Ecto neural progenitor cell (in vitro differentiated cells): ENCODE data around the gene CRYBB3.

Experiments
- DNase-seq: peaks from one replicate; pipeline ENCODE4 v3.0.0-alpha.2; 2018; ENCODE audit warnings: low spot score

Gene CRYBB3

GRCh38 chr22:25199731-25200520, at the start of gene CRYBB3:
TSS of gene CRYBB3 (plus strand) at chr22:25199858. CDS start at chr22:25201397, 1,539 bp downstream.
- DNase-seq = no peak

DNA sequence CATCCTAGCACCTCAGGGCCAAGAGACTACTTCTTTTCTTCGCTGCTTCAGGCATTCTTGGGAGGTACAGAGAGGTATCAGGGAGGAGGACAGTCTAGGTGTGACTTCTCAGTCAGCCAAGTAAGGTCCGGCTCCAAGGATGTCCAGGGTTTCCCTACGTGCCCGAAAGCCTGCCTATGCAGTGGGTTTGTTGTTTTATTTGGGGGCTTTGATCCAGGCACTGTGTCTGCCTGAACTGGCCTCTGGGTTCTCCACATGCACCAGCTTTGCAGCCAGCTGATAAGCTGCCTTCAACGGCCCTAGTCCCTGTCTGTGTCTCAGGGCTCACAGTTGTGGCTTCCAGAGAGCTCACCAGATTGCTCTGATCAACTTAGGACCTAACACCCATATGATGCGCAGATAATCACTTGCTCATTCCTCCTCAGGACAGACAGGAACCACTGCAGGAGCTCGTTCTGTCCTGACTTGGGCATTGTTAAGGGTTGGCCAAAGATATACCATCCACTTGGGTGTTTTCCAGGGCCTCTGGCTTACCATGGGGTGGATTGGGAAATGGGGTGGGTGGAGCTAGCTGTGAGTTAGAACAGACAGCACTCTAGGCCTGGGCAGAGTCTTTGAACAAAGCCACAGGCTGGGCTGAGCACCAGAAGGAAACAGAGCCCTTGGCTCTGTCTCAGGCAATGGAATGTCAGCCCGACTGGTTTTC, 45.5 kb upstream of the CRYBB3 start:
- DNase-seq = no peak

DNA sequence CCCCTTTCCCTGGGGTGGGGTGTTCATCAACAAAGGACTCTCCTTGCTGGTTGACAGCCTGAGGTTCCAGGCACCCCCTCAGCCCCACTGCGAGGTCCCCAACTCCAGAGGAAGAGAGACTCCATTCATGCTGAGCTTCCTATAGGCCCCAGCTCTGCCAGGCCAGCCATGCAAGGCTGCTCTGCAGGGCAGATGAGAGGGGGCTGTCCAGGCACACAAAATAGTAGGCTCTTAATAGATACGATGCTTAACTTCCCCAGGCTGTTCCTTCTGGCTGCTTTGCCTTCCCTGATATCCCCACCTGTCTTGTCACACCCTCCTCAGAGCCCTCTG, 45.0 kb upstream of the CRYBB3 start:
- DNase-seq = no peak

- DNase-seq = no peak
These were observed 42.9 kb upstream of the CRYBB3 start for GRCh38 chr22:25156736-25157135.

DNA sequence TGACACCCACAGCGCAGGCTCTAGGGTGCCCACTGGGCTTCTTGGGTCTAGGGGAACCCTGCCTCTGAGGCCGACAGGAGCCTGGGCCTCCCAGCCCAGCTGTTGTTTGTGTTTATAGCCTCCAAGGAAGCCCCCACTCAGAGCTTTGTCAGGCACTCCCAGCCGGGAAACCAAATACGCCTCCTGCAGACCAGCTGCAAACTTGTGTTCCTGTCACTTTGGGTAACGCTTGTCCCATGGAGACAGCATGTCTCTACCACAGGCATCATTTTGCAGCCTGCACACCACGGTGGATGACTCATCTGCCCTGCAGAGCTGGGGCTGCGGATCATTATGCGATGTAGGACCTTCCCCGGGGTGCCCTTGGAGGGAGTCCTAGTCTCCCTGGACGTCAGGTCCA, 40.6 kb upstream of the CRYBB3 start:
- DNase-seq = no peak

DNA sequence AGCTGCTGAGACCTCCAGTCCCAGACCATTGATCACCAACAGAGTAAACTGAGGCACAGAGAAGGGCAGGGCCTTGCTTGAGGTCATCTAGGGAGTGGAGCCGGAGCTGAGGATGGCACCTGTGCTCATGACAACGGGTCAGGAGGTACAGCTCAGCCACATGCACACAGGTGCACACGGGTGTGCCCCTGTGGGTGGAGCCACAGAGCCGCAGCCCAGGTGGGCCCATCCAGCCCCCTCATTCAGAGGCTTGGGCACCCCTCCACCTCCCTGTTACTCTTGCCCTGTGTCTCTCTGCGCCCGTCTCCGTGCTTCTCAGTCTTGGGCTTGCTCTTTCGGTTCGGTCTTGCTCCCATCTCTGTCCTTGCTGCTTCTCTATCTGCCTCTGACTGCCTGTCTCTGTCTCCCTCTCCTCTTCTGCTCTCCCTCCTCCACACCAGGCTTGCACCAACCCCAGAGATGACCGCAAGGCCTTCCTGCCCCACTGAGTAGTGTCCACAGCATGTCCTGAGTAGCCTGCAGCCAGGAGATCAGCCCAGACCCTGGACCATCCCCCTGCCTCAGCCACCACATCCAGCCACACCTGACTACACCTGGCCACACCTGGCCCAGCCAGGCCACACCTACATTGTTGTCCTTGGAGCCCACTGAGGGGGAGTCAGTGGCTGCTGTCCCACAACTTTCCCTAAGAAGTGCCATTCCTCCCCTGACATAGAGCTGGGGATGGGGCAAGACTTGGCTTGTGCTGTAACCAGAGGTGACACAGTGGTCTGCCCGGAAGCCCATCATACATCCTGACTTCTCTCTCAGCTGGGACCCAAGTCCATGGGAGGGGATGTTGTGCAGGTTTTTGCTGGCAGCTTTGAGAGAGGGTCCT, 39.3 kb upstream of the CRYBB3 start:
- DNase-seq = no peak

DNA sequence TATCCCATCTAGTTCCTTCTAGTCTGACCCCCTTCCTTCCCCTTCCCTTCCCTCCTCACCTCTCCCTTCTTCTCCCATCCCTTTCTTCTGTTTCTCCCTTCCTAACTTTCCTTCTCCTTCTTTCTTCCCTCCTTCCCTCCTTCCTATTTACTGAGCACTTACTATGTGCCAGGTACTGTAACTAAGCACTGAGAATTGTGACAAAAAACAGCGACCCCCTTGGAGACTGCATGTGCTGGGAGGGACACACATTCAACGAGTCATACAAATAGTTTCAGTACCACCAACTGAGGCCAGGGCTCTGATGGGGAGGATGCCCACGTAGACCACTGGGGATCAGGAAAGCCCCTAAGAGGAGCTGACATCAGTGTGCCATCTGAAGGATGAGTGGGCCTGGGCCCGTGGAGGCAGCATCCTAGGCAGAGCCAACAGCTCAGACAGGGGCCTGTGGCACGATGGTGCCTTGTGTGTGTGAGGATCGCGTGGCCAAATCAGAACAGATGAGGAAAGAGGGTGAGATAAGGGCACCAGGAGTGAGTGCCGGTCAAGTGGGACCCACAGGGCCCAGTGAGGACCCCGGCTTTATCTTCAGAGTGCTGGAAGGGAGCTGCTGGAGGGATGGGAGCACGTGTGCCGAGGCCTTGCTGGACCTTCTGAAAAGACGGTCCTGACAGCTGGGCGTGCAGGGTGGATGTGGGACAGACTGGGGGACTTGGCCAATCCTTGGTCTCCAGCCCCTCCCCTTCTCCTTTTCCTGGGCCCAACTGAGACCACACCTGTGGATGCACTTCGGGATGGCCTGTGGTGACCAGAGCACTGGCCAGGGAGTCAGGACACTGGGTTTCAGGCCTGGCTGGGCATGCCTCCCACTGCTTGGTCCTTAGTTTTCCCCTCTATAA, 38.4 kb upstream of the CRYBB3 start:
- no peak for DNase-seq

GRCh38 chr22:25161916-25162530, 37.6 kb upstream of the CRYBB3 start:
- DNase-seq = no peak

GRCh38 chr22:25162561-25162960, 37.1 kb upstream of the CRYBB3 start:
- DNase-seq = no peak

DNA sequence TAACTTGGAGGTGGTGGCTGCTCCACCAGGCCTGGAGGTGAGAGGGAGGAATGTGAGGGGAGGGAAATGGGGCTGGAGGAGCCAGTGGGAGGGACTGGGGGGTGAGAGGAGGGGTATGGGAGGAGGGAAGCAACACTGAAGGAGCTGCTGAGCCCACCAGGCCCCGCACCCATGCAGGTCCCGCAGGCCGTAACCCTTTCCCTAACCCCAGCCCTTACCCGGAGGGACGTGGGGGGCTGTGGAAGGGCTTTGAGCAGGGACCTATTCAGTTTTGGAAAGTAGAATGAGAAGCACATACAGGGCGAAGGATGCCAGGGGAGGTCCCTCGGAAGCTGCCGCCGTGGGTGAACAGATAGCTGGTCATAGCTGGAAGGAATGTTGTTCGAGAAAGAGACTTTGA, 33.9 kb upstream of the CRYBB3 start:
- DNase-seq = no peak

GRCh38 chr22:25166266-25167040, 33.2 kb upstream of the CRYBB3 start:
- DNase-seq = no peak

DNA sequence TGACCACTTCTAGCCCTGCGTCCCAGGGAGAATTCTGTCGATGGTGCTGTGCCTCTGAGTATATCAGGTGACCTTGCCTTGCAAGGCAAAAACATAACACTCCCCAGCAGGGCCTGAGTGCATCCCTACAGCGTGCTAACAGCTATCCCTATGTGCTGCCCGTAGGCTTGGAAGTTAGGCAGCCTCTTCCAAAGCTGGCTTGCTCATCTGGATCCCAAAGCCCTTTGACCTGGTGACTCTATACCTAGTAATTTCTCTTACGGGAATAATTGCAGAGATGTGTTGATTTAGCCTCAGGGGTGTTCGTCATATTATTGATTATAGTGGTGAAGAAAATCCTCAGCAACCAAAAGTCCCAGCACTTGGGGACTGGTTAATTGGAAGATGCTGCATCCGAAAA, 32.6 kb upstream of the CRYBB3 start:
- DNase-seq = no peak

DNA sequence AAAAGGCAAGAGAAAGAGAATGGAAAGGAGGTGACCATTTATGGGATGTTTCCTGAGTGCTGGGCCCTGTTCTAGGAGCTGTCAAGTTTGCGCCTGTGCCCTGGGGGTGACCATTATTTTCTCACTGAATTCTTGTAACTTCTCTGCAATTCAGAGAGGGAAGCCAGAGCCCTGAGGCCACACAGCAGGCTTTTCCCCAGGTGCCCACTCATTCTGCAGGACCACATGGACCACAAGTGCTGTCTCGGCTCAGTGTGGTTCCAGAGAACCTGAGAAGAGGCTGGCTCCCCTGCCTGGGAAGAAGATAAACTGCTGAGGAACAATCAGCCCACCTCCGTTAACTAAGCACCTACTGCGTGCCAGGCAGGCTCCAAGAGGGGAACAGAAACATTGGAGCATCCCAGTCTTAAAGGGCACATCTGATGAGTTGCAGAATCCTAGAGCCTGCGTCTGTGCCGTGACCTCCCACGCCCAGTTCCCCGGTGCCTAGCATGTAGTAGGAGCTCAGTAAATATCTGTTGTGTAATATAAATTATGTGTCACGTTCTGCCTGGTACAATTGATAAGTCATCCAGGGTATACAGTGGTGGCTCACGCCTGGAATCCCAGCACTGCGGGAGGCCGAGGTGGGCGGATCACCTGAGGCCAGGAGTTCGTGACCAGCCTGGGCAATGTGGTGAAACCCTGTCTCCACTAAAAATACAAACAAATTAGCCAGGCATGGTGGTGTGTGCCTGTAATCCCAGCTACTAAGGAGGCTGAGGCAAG, 31.6 kb upstream of the CRYBB3 start:
- DNase-seq = no peak

GRCh38 chr22:25169278-25170031, 30.2 kb upstream of the CRYBB3 start:
- no peak for DNase-seq

- no peak for DNase-seq
These were observed 29.2 kb upstream of the CRYBB3 start for GRCh38 chr22:25170426-25170980.

GRCh38 chr22:25172153-25172552, 27.5 kb upstream of the CRYBB3 start:
- DNase-seq = no peak

DNA sequence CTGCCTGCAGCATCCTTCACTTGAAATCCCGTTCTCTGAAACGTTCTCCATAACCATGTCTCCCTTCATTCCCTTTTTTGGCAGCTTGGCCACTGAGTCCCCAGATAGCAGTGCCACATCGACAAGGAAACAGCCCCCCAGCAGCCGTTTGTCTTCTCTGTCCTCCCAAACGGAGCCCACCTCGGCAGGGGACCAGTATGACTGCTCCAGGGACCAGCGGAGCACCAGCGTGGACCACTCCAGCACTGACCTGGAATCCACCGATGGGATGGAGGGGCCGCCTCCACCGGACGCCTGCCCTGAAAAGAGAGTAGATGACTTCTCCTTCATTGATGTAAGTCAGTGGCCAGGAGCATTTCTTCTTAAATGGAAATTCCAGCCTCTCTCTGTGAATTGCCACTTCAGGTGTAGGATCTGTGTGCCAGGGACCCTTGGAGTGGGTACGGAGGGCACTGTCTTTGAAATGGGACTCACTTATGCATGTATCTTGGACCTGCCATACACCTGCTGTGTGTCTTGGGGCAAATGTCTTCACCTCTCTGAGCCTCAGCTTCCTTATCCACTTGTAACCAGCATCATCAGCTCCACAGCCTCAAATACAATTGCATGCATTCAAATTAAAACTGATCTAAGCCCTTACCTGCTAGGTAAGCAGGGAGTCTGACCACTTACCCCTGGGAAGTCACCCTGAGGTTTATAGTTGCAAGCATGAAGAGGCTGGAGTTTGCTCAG, 25.3 kb upstream of the CRYBB3 start:
- no peak for DNase-seq

DNA sequence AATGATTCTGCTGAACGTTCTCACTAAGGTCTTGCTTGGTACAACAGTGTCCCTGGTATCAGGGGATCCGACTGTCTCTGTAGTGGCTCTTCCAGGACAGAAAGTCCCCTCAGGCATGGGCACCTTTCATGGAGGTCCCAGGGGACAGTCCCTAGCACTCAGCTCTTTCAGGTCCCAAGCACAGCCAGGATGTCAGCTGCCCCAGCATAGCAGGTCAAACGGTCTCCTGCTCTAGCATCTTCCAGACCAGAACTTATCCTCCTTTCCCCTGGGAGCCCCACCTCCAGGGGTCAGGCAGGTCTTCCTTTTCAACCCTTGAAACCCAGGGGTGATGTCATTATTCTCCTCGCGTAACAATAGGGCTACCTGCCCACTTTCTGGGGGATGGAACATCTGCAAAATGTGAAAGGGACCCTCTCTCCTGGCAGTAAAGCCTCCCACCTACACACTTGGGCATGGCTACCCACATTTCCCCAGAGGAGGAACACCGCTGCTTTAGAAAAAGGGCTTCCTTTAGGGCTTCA, 24.7 kb upstream of the CRYBB3 start:
- no peak for DNase-seq
